Keratinocyte (primary cell): ENCODE data around the gene CCDC157.

Experiments
- CTCF ChIP-seq, 3 experiments: IDR thresholded peaks in 1 of 3; conservative IDR thresholded peaks in 1 of 3; optimal IDR thresholded peaks in 1 of 3; 2 replicates in 2 of 3; 3 replicates in 1 of 3; pipeline versions ENCODE3 to v1.5.1; 2011; ENCODE audit warnings: low read length in 3 of 3, mild to moderate bottlenecking in 3 of 3, moderate library complexity in 2 of 3, control low read depth in 1 of 3, inconsistent platforms in 1 of 3; ENCODE audit not compliant: insufficient read depth in 2 of 3; ENCODE audit errors: extremely low read depth in 1 of 3
- EZH2 ChIP-seq: IDR thresholded peaks from one replicate; pipeline ENCODE4 v1.6.1; 2012; ENCODE audit warnings: inconsistent platforms, mild to moderate bottlenecking, low read length, moderate library complexity

- TF ChIP-seq CTCF (optimal IDR thresholded peaks at IDR 0.05 in 1 of 3, IDR thresholded peaks at IDR 0.05 in 1 of 3, conservative IDR thresholded peaks at IDR 0.05 in 1 of 3; ENCODE audit: extremely low read depth in 1 of 3, insufficient read depth in 2 of 3, low read length in 3 of 3): no peak
- TF ChIP-seq EZH2: no peak
Observed at GRCh38 chr22:30317778-30318177, 39.0 kb upstream of the CCDC157 start.
